Bronchial epithelial cell (primary cell): ENCODE data around the gene CD22. TPM values are rescaled to one million over a fixed set of nuclear protein-coding genes. Genes with fewer than 3 reads are reported as not detected.

Source experiments
- DNase-seq: peaks from one replicate; pipeline ENCODE4 v3.0.0-alpha.2; 2010; ENCODE audit warnings: low read depth
- FAIRE-seq: peaks from 2 replicates; lab custom pipeline; 2011; peaks lifted over from hg19 to GRCh38; lab: Jason Lieb, UNC
- H3K27me3 ChIP-seq: 2 replicates; pipeline ENCODE4 v1.5.1; 2011; ENCODE audit warnings: low read length; ENCODE audit not compliant: control insufficient read depth, insufficient read depth
- H3K36me3 ChIP-seq: 2 replicates; pipeline ENCODE4 v1.5.1; 2011; ENCODE audit warnings: low read length; ENCODE audit not compliant: control insufficient read depth, insufficient read depth
- H3K4me3 ChIP-seq: 2 replicates; pipeline ENCODE4 v1.5.1; 2011; ENCODE audit warnings: mild to moderate bottlenecking, low read depth, low read length, control low read depth
- CTCF ChIP-seq: IDR thresholded peaks from 2 replicates; pipeline ENCODE4 v1.5.1; 2011; ENCODE audit warnings: mild to moderate bottlenecking, moderate library complexity, low read length, control low read depth, inconsistent platforms; ENCODE audit not compliant: insufficient read depth, severe bottlenecking
- total RNA-seq: library from RNA; depleted of rRNA; stranded (reverse); fragments of >200 nt; gene quantifications from 2 replicates; pipeline ENCODE4 v1.2.1, GENCODE V29; 2014

CD22 gene
- total RNA-seq, 1 donor from 2014 or later = 0.53 TPM

- no peak for TF ChIP-seq CTCF
- Histone ChIP-seq H3K4me3 (no peak overlapping the region), H3K36me3 (no peaks in the 10 kb centered on the region), H3K27me3 (no peaks in the 10 kb centered on the region)
- FAIRE-seq (no peak), DNase-seq (no peak)
These were observed 37.7 kb upstream of the CD22 start for GRCh38 chr19:35291259-35291658.

- Histone ChIP-seq H3K36me3 (no peaks in the 10 kb centered on the region), H3K4me3 (no peak within 1 kb of the TSS), H3K27me3 (no peaks in the 10 kb centered on the region)
- no peak for FAIRE-seq
- DNase-seq = no peak
- TF ChIP-seq CTCF = no peak
These were observed 37.1 kb upstream of the CD22 start, which contains the start of gene MAG for GRCh38 chr19:35291916-35292315. TSS of gene MAG (plus strand) at chr19:35292161. CDS start at chr19:35295409, 3,248 bp downstream.

GRCh38 chr19:35292421-35293362, 36.3 kb upstream of the CD22 start:
- DNase-seq (no peak), FAIRE-seq (no peak)
- H3K4me3 ChIP-seq = no peak overlapping the region
- no peaks in the 10 kb centered on the region for H3K36me3 ChIP-seq
- no peak for TF ChIP-seq CTCF
- no peaks in the 10 kb centered on the region for H3K27me3 ChIP-seq

- no peak for FAIRE-seq
- DNase-seq = no peak
- no peak for TF ChIP-seq CTCF
- Histone ChIP-seq H3K4me3 (no peak overlapping the region), H3K27me3 (no peaks in the 10 kb centered on the region), H3K36me3 (no peaks in the 10 kb centered on the region)
These were observed 35.6 kb upstream of the CD22 start for GRCh38 chr19:35293363-35293739.

- no peaks in the 10 kb centered on the region for H3K27me3 ChIP-seq
These were observed 35.2 kb upstream of the CD22 start for GRCh38 chr19:35293808-35294207.

More at GRCh38 chr19:35293808-35294207, 35.2 kb upstream of the CD22 start:
- H3K4me3 ChIP-seq = no peak overlapping the region
- DNase-seq (no peak), FAIRE-seq (no peak)
- no peak for TF ChIP-seq CTCF
- H3K36me3 ChIP-seq = no peaks in the 10 kb centered on the region
